Measurements from ENCODE around the gene ZMYND15. TPM values are rescaled to one million over a fixed set of nuclear protein-coding genes. Genes with fewer than 3 reads are reported as not detected.
A peak's percentile ranks its signal among the peaks of the same experiment; 100 is the strongest.

The ZMYND15 gene
- polyA plus RNA-seq, 2 of the 4 experiments (the other 2 are of a cell fraction), result 0.16 to 0.19 TPM

- TF ChIP-seq FOXS1 (CRISPR knock-in tag; IDR thresholded peaks at IDR 0.05) (peak; percentile 86; the same call in 1 of the 2 replicates), MYC (IDR thresholded peaks at IDR 0.05; ENCODE audit: borderline replicate concordance, low read length) (peak; percentile 74), HDAC2 (IDR thresholded peaks at IDR 0.05) (no peak), REST (IDR thresholded peaks at IDR 0.05) (no peak), NR3C1 (IDR thresholded peaks at IDR 0.05) (no peak), ZFP36 (IDR thresholded peaks at IDR 0.05; ENCODE audit: borderline replicate concordance, partially characterized antibody) (no peak), RCOR1 (IDR thresholded peaks at IDR 0.05; ENCODE audit: low read depth, low read length) (no peak), POLR2A (IDR thresholded peaks at IDR 0.05; ENCODE audit: low read length) (no peak), USF2 (IDR thresholded peaks at IDR 0.05) (peak; percentile 86), CBX8 (IDR thresholded peaks at IDR 0.05) (no peak), RAD21 (conservative IDR thresholded peaks at IDR 0.05 in 1 of 2, IDR thresholded peaks at IDR 0.05 in 1 of 2) (peak in 1 of 2 experiments; percentile 41; a peak in 2 of 5 replicates), SREBF2 (IDR thresholded peaks at IDR 0.05) (no peak), CEBPB (IDR thresholded peaks at IDR 0.05) (peak in 1 of 2 experiments; percentile 71; a peak in 2 of 4 replicates), KDM1A (IDR thresholded peaks at IDR 0.05; ENCODE audit: low read depth) (no peak), RARB (CRISPR knock-in tag; IDR thresholded peaks at IDR 0.05) (no peak; the same call in 1 of the 2 replicates), HEYL (CRISPR knock-in tag; IDR thresholded peaks at IDR 0.05) (no peak), ZNF302 (CRISPR knock-in tag; IDR thresholded peaks at IDR 0.05) (0 out of 2 replicates have a peak, but pooled peaks have one; percentile 27), BHLHE40 (IDR thresholded peaks at IDR 0.05; ENCODE audit: low read depth, low read length) (peak; percentile 95), MAFK (IDR thresholded peaks at IDR 0.05; ENCODE audit: partially characterized antibody) (peak; percentile 37), POLR2AphosphoS2 (conservative IDR thresholded peaks at IDR 0.05; ENCODE audit: low read length) (no peak; the same call in 1 of the 2 replicates), TP53 (CRISPR knock-in tag; IDR thresholded peaks at IDR 0.05) (no peak), NPAS2 (CRISPR knock-in tag; IDR thresholded peaks at IDR 0.05; ENCODE audit: borderline replicate concordance) (peak; percentile 80), TFCP2L1 (CRISPR knock-in tag; IDR thresholded peaks at IDR 0.05) (0 out of 2 replicates have a peak, but pooled peaks have one; percentile 78), JUNB (IDR thresholded peaks at IDR 0.05) (peak; percentile 94), ESRRA (IDR thresholded peaks at IDR 0.05; ENCODE audit: borderline replicate concordance, low read length) (peak; percentile 89), EP300 (IDR thresholded peaks at IDR 0.05) (peak; percentile 73 to 84; a peak in 3 of 5 replicates), NFE2L2 (conservative IDR thresholded peaks at IDR 0.05; ENCODE audit: low read length) (no peak), HOXA7 (CRISPR knock-in tag; IDR thresholded peaks at IDR 0.05) (peak; percentile 87; the same call in 1 of the 2 replicates)
These were observed 18.2 kb upstream of the ZMYND15 start (continued) for GRCh38 chr17:4721203-4722135.

Measured in A549 (cell line).